HEK293T (cell line): ENCODE data around the gene OSTM1.

ENCODE experiments used
- SUZ12 ChIP-seq: fragments of 450-650 bp; IDR thresholded peaks from 2 replicates; pipeline ENCODE4 v1.6.1; 2016; ENCODE audit warnings: mild to moderate bottlenecking
- TARDBP ChIP-seq: fragments of 450-650 bp; IDR thresholded peaks from 2 replicates; pipeline ENCODE4 v1.6.1; 2016

DNA sequence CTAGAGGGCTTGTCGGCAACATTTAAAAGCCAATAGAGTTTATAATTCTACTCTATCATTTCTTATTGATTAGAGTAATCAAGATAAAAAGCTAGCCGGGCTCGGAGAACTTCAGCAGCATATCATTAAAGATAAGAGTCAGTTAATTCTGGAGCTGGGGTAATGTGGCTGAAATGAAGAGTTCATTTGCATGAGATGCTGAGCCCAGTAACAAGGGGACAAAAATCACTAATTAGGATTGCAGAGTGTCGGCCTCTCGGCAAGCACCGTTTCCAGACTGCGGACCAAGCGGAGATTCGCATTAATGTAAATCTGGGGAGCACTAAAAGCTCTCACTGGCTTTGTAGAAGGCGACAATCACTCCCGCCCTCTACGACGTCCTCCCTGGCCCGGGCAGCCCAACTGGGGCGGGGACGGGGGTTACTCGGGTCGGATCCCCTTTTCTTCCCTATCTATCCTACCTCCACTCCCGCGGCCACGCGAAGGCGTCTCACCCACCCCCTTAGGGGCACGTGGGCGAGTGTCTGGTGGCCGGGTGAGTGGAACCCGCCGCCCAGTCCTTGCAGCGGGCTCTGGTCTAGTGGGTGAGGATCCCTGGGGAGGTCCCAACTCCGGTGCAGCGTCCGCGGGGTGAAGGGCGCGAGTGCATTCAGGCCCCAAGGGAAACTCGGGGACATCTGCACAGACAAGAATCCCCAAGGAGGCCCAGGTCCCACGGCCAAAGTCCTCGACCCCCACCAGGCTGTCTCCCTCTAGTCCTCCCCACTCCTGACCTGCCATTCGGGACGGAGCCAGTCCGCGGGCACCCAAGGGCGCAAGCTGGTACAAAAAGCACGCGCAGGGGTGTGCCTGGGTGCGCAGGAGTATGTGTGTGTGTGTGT, 42.2 kb upstream of the OSTM1 start:
- TF ChIP-seq TARDBP: no peak
- no peak for TF ChIP-seq SUZ12
